ENCODE data around the gene FBF1.
"Not testable (repeated sequence)": the region's sequence is repeated elsewhere in the genome, so short reads cannot be mapped to it uniquely, and the experiment has no call there.

The FBF1 gene, protein sequence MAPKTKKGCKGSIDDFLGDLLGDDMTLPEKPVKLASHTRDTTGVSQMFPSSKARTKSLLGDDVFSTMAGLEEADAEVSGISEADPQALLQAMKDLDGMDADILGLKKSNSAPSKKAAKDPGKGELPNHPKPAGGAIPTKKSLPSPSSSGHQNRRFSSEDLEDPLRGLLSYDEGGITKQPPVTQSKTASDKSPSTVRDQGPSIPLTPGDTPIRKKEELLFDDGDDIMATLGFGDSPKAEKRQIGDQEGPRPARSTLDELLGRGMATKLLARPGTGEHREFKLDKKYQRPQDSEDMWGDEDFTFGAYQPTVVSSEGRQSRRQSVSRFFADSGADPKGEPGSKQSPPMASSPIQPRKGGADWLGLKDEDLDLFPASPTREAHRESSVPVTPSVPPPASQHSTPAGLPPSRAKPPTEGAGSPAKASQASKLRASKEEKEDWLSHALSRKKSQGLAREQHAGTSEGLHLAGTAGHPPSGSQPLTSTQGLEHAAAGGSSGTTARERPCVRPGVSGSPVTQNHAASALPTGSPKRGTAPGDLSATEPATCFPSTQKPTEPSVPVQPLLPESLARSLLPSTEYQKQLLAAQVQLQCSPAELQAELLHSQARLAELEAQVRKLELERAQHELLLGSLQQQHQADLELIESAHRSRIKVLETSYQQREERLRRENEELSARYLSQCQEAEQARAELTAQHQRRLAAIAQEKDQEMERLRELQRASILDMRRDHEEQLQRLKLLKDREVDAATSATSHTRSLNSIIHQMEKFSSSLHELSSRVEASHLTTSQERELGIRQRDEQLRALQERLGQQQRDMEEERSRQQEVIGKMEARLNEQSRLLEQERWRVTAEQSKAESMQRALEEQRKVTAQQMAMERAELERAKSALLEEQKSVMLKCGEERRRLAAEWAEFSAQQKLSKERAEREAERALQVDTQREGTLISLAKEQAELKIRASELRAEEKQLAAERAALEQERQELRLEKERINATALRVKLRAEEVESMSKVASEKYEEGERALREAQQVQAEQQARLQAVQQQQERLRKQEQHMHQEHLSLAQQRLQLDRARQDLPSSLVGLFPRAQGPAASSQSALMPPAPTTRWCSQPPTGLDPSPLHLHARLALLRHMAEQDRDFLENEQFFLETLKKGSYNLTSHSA

DNA sequence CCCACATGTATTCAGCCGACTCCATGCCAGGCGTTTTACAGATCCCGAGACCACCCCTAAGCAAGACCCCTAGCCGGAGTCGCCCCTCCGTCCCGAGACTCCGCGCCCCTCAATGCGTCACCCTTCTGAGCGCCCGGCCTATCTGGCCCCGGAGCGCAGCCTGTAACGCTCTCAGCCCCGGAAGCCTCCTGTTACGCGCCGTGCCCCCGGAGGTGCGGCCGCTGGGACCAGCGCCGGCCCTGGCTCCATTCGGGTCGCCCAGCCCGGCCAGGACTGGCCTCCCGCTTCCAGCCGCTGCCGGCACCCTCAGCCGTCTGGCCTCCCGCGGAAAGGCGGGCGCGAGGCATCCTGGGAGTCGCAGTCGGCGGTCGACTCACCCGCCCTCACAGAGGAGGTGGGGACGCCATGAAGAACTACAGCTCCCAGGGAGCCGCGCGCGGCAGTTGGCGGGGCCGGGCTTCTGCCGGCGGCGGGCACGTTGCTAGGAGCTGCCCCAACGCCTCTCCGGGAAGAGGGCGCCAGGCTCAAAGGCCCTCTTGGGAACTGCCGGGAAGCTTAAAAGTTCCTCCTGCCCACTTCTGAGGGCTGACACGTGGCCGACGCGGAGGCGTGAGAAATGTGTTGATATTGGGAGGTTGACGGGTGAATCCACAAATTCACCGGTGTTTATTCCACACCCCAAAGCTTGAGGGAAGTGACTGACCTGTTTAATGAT is at the start of gene FBF1:
Gene FBF1 (minus strand): TSS at position 316 of the 715 bp plus-strand sequence. CDS start 2,893 bp downstream, outside the sequence.
- DNase-seq: peak; percentile 96

DNA sequence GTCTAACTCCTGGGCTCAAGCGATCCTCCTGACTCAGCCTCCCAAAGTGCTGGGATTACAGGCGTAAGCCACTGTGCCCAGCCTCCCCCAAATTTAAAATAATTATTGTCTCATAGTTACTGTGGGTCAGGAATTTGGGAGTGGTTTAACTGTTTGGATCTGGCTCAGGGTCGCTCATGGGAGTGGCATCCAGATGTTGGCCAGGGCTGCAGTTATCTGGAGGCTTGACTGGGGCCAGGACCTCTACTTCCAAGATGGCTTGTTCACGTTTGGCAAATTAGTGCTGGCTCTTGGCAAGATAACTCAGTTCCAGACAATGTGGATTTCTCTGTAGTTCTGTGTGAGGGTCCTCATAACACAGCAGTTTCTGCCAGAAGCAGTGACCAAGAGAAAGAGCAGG is 46.2 kb upstream of the FBF1 start:
- no peak for DNase-seq

DNA sequence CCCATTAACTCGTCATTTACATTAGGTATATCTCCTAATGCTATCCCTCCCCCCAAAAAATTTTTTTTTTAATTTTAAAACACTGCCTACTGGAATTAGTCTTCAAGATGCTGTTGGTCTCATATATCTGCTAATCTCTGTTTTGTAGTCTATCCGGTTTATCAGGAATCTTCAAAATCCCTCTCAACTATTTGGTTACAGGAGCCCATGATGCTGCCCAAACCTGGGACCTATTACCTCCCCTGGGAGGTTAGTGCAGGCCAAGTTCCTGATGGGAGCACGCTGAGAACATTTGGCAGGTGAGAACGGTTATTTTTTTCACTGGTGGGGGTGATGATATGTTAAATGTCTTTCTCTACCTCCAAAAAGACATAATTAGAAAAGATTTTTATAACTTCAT is 45.1 kb upstream of the FBF1 start:
- no peak for DNase-seq

DNA sequence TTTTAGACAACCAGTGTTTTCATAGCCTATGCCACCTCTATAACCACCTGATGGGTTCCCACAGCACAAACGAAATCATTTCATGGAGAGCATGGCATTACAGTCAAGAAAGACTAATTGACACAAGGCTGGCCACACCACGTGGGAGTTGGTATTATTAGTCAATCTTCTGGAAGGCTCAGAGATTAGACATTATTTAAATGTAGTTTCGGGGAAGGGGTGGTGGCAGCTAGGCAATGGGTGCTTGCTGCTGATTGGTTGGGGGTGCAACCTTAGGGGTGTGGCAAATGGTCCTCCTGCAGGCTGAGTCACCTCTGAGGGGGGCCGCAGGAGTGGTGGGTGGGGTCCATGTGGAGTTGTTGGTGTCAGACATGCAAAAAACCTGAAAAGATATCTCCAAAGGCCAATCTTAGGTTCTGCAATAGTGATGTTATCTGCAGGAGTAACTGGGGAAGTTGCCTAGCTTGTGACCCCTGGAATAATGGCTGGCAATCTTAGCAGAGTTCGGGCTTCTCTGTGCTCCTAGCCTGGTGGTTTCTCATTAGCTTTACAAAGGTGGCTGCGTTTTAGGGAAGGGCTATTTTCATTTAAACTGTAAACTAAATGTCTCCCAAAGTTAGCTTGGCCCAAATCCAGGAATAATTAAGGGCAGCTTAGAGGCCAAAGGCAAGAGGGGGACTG is 42.8 kb upstream of the FBF1 start:
- no peak for DNase-seq

DNA sequence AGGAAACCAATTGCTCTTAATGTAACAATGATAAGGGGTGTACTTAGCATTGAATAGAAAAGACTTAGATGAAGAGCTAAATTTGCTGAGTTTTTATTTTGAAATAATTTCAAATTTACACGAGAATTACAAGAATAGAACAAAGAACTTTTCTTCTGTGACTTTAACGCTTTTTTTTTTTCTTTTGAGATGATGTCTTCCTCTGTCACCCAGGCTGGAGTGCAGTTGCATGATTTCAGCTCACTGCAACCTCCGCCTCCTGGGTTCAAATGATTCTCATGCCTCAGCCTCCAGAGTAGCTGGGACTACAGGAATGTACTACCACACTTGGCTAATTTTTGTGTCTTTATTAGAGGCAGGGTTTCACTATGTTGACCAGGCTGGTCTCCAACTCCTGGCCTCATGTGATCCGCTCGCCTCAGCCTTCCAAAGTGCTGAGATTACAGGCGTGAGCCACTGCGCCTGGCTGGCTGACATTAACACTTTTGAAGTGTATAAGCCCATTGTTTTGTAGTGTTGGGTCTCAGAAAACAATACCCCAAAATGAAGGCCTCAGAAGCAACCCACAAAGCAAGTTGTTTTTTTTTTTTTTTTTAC is 40.3 kb upstream of the FBF1 start:
- DNase-seq: no peak

DNA sequence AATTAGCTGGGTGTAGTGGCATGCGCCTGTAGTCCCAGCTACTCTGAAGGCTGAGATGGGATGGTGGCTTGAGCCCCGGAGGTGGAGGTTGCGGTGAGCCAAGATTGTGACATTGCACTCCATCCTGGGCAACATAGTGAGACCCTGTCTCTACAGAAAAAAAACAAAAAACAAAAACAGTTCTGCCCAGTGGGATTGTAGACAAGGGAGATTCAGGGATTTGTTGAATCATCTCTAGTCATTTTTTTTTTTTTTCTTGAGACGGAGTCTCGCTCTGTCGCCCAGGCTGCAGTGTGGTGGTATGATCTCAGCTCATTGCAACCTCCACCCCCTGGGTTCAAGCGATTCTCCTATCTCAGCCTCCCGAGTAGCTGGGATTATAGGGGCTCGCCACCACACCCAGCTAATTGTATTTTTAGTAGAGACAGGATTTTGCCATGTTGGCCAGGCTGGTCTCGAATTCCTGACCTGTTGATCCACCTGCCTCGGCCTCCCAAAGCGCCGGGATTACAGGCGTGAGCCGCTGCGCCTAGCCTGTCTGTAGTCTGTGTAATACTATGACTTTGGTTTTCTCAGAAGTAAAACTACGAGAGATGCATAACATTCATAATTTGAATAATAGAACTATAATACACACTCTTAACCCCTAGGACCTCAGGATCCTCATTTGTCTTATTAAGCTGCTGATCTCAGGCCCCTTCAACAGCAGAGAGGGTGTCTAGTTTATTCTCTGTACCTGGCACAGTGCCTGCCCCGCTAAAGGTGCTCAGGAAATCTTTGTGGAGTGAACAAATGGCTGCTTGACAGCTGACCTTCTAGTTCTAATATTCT is 39.6 kb upstream of the FBF1 start:
- DNase-seq: no peak

DNA sequence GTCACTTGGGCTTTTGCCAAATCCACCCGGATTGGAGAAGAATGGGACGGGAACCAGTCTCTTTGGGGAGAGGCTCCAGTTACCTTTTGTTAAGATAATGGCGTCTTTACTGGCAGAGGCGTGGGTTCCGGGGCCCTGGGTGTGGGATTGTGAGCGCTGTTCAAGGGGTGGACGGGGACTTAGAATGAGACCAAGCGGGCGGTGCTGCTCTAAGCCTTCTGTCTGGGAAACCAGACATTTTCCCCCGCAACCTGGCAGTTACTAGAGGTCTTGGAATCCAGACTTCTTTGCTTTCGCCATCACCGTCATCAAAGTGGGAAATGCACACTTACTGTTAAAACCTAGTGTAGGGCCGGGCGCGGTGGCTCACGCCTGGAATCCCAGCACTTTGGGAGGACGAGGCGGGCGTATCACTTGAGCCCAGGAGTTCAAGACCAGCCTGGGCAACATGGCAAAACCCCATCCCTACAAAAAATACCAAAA is 38.9 kb upstream of the FBF1 start:
- DNase-seq: no peak

DNA sequence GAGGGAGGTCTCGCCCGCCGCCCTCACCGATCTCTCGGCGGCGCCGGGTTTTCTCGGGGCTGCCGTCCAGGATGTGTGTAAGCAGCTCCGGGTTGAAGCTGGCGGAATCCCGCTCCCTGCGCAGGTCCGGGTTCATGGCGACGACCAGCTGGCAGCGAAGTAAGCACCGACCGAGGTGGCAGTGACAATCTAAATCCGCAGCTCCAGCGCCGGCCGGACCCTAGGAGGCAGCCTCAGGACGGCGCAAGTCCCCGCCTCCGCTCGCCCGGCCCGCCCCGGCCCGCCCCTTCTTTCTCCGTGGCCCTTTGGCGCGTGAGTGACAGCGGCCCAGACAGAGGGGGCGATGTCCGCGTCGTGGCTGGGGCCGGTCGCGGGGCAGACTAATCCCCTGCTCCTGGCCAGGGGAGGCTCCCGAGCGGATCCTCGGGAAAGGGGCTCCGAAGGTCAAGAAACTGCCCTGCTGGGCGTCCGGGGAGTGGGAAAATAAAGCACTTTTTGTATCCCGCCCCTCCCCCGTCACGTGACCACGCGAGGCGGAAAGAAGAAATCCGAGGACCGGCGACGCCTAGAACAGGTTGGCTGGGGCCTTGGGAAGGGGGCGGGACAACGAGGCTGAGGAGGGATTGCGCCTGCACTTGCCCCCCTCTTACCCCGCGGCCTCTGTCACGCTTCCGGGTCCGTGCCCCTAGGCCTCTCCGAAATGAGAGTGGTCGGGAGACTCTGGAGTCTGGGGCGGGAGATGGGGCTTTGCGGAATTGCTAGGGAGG is 38.3 kb upstream of the FBF1 start, which contains the start of the genes ACOX1 and TEN1:
Gene ACOX1 (minus strand): TSS at position 229 of the 767 bp plus-strand sequence. CDS start 93 bp downstream, at position 136.
Gene TEN1 (plus strand): TSS at position 303 of the 767 bp plus-strand sequence. CDS start 6,953 bp downstream, outside the sequence.
- DNase-seq: peak; percentile 99

DNA sequence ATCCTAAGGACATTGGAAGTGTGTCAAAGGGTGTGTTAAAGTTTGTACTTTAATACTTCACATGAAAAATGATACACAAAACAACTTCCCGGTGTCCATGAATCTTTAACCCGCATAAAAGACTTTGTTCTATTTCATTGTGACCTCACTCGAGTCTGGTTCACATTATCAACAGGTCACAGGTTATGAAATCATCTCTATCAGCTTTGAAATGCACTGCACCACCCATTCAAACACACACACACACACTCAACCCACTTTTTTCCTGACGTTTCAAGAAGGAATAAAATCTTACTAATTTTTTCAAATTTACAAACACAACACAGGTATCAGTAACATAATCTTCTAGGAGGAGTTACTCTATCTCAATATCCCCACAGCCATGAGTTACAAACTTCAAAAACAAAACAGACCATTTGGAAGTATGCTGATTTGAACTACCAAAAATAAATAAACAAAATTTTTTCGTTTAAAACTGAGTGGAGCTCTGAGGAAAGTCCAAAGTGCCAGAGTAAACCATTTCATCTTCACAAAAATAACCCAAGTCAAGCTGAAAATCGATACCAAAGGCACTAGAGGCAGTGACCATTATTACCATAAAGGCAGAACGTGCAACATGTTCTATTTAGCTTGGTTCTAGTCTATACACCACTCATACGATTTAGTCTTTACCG is 35.5 kb upstream of the FBF1 start:
- peak; percentile 45 for DNase-seq

DNA sequence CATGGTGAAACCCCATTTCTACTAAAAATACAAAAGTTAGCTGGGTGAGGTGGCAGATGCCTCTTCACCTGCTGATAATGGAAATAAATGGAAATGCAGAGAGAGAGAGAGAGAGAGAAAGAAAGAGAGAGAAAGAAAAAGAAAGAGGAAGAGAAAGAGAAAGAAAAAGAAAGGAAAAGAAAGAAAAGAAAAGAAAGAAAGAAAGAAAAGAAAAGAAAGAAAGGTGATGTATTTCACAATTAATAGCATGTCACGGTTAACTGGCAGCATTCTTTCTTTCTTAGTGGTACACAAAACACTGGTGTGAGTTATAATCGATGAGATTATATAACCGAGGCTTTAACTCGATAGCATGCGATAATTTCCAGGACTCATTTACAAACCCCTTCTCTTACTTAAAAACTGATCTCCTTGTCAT is 34.9 kb upstream of the FBF1 start:
- DNase-seq: no peak

DNA sequence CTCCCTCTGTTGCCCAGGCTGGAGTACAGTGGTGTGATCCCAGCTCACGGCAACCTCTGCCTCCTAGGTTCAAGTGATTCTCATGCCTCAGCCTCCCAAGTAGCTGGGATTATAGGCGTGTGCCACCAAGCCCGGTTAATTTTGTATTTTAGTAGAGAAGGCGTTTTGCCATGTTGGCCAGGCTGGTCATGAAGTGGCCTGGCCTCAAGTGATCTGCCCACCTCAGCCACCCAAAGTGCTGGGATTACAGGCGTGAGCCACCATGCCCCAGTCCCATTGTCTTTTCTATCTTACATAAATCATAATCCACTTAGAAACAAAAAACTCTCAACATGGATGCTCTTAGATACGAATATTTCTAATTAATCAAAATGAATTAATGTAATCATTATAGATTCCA is 34.3 kb upstream of the FBF1 start:
- DNase-seq: not testable (repeated sequence)

DNA sequence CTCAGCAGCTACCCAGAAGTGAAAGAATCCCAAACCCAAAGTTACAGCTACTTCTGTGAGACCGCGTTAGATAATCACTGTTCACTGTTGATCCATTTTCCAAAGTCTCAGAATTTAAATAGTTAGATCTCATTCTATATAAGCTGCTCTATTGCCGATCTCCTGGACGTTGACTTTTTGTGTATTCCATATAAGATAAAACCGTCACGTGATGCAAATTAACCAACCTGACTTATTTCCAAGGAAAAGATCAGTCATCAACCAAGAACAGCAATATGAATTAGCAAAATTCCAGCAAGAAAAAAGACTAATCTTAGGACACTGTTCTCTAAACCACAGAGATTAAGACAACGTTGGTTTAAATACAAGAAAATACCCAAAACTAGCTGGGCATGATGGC is 29.8 kb upstream of the FBF1 start:
- no peak for DNase-seq

DNA sequence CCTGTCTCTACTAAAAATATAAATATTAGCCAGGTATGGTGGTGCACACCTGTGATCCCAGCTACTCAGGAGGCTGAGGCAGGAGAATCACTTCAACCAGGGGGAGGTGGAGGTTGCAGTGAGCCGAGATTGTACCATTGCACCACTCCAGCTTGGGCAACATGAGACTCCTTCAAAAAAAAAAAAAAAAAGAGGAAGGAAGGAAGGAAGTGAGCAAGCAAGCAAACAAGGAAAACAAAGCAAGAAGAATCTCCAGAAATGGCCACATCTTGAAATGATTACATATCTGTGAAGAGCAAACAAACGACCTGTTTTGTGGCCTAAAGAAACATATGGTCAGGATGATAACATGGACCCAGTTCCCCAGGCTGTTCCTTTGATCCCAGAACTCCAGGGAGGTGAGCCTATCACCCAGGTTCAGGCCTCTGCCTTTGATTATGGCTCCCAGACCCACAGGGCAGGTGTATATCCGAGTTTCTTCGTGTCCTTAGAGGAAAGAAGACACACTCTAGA is 29.2 kb upstream of the FBF1 start:
- no peak for DNase-seq

DNA sequence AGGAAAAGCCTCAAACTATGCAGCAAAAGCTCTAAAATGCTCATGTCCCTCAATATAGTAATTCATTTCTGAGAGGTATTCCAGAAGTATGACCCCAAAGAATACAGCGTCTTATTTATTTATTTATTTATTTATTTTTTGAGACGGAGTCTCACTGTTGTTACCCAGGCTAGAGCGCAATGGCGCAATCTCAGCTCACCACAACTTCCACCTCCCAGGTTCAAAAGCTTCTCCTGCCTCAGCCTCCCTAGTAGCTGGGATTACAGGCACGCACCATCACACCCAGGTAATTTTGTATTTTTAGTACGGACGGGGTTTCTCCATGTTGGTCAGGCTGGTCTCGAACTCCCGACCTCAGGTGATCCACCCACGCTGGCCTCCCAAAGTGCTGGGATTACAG is 28.2 kb upstream of the FBF1 start:
- not testable (repeated sequence) for DNase-seq

DNA sequence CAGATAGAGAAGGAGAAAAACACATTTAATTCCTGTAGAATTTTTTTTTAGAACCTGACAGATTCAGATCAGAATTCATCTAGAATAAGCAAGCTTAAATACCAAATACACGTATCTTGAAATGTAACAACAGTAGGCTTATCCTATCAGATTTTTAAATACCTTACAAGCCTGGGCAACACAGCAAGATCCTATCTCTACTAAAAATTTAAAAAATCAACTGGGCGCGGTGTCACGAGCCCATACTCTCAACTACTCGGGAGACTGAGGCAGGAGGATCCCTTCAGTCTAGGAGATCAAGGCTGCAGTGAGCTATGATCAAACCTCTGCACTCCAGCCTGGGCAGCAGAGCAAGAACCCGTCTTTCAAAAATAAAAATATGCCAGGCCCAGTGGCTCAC is 24.6 kb upstream of the FBF1 start:
- no peak for DNase-seq

DNA sequence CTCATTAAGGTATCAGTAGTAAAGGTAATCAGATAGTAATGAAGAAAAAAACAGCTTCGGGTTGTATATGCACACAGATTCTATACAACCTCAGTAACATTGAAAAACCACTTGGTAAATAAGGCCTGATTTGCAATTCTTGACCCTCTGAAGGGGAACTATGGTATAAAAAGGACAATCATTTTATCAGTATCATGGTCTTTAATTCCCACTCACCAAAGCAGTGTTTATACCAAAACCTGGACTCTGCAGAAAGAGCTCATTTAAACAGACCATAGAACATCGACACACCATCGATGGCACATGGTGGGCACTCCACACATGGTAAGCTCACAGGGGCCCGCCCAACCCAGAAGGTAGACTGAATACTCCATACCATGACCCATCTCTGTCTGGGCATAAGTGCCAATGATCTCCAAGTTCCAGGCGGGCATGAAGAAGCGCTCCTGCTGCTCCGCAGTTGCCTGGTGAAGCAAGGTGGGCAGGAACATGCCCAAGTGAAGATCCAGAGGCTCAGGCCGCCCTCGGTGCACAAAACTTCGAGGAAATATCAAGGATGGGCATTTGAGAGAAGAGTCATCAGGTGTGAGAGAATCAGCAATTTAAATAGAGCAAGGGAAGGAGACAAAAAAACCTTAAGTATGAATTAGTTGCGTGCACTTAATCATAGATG is 19.1 kb upstream of the FBF1 start:
- no peak for DNase-seq

DNA sequence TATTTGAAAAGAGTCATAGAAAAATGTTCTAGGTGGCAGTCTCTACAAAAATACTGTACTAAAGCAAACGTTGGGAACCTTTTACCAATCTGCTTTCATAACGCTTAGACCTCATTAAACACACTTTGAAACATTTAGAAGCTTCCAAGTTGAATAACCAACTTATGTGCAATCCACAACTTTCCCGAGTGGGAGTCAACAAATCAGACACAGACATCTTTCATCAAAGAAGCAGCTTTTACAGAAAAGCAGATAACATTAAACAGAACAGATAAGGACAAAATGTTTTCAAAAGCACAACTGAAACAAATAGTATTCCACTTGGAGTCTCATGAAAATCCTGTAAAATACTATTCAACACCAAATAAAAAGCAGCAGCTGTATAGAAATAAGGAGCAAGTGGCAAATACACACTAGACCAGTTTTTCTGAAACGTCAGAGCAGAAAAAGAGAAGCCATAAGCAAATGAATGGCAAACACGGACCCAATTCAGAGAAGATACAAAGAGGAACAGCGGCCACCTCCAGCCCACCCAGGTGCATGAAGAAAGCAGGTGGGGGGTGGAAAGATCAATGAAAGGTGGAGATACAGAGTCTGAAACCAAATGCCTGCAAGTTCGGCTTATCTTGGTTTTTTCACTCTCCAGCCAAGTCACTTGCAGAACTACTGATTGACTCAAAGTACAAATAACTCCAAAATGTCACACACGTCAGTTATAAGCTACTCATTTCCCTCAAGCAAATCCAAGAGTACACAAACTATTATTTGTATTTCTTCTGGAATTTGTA is 18.4 kb upstream of the FBF1 start:
- no peak for DNase-seq

Data from eye (tissue), 1 donor.